ENCODE data around the gene TMED10.

GRCh38 chr14:75196468-75196867 lies 20.1 kb upstream of the TMED10 start:
- TF ChIP-seq ASH2L (IDR thresholded peaks at IDR 0.05; ENCODE audit: insufficient read length, low read depth, low read length) (no peak), ZNF777 (CRISPR knock-in tag; IDR thresholded peaks at IDR 0.05) (no peak), TARDBP (CRISPR knock-in tag; IDR thresholded peaks at IDR 0.05) (peak; percentile 83), FIP1L1 (IDR thresholded peaks at IDR 0.05; ENCODE audit: borderline replicate concordance, insufficient read depth, low read depth, low read length) (no peak), DMTF1 (CRISPR knock-in tag; IDR thresholded peaks at IDR 0.05) (no peak)
